Adrenal gland (tissue), 12 donors: ENCODE measurements around the gene IPO9. TPM values are rescaled to one million over a fixed set of nuclear protein-coding genes. Genes with fewer than 3 reads are reported as not detected.

Experiments used
- DNase-seq, 7 donors: peaks; one replicate each; pipeline ENCODE4 v3.0.0-alpha.2; 2019 to 2020
- H3K27ac ChIP-seq, 5 donors: fragments of 200-600 bp; sonication (generic) in 4 of 5; 1 replicate in 3 of 5; 2 replicates in 2 of 5; pipeline versions ENCODE4 v1.5.1 to v1.8.0; 2016 to 2020; ENCODE audit warnings: mild to moderate bottlenecking in 1 of 5
- H3K27me3 ChIP-seq: fragments of 200-600 bp; 2 replicates; pipeline ENCODE4 v1.8.0; 2021
- H3K36me3 ChIP-seq, 2 donors: fragments of 200-600 bp; replicated peaks in 1 of 2; 1 replicate in 1 of 2; 2 replicates in 1 of 2; pipeline versions ENCODE4 v1.5.1 to v1.8.0; 2018 to 2022
- H3K4me1 ChIP-seq, 2 donors: fragments of 200-600 bp; replicated peaks in 1 of 2; 1 replicate in 1 of 2; 2 replicates in 1 of 2; pipeline versions ENCODE4 v1.5.1 to v1.8.0; 2018 to 2021
- H3K4me3 ChIP-seq, 4 donors: fragments of 200-600 bp; sonication (generic) in 3 of 4; one replicate each; pipeline ENCODE4 v1.5.1; 2016 to 2018
- H3K9me3 ChIP-seq, 3 donors: fragments of 200-600 bp; sonication (generic) in 1 of 3; replicated peaks in 1 of 3; 1 replicate in 2 of 3; 2 replicates in 1 of 3; pipeline versions ENCODE4 v1.5.1 to v1.8.0; 2016 to 2021
- POLR2A ChIP-seq, 2 donors: fragments of 450-650 bp; IDR thresholded peaks; one replicate each; pipeline ENCODE4 v1.6.1; 2017; ENCODE audit warnings: antibody characterized with exemption in 2 of 2, mild to moderate bottlenecking in 2 of 2, moderate library complexity in 1 of 2
- WGBS, 4 donors: extraction: QIAGEN DNeasy Blood & Tissue Kit in 2 of 4; methylation state at CpG; one replicate each; pipeline versions ENCODE4 v1.1.5 to v1.1.7; 2013 to 2017; 5-methylcytosine and 5-hydroxymethylcytosine counted together
- intact Hi-C, 2 donors: fragments of 100-400 bp; cut with DNase I; formaldehyde crosslinking; loops; one replicate each; pipeline versions ENCODE4 v1.14.1 to v1.15.0; 2022 to 2023
- polyA plus RNA-seq, 3 donors: library from polyadenylated mRNA; stranded (reverse); fragments of 200-250 nt in 2 of 3; fragments of 350-450 nt in 1 of 3; fragmentation: Illumina TruSeq in 1 of 3; extraction: RNeasy Lipid Tissue Mini Kit (QIAGEN cat#74804) in 1 of 3; gene quantifications; one replicate each; pipeline ENCODE4 v1.2.3, GENCODE V29; 2013 to 2014
- total RNA-seq, 9 donors: library from RNA; depleted of rRNA in 4 of 9; stranded (reverse); fragments of >200 nt in 4 of 9; fragments of 120-200 nt in 1 of 9; fragmentation: NEBNext Ultra II Directional in 1 of 9; extraction: Animal tissue kit (Norgen Biotek cat#: 25700) in 1 of 9; gene quantifications; one replicate each; pipeline versions ENCODE4 v1.1.0 to v1.2.4, GENCODE V29; 2013 to 2023
- TF ChIP-seq, protein P1 (sequence below), 6 experiments: fragments of 450-650 bp in 4 of 6; fragments of 200-600 bp in 2 of 6; sonication (generic) in 1 of 6; IDR thresholded peaks; 1 replicate in 5 of 6; 2 replicates in 1 of 6; pipeline versions ENCODE4 v1.5.1 to v1.8.0; 2016 to 2021; ENCODE audit warnings: antibody characterized with exemption in 6 of 6, mild to moderate bottlenecking in 2 of 6, moderate library complexity in 1 of 6
- donor health status: healthy with polysubstance abuse.
- donor health status: Bipolar disorder and iron deficiency.
- donor health status: DM: yes; HTN: yes; CAD: no.
- donor health status: DM: no; HTN: no; CAD: no.
- donor health status: DM: no; HTN: no; CAD: no.
- donor health status: DM: yes; HTN: yes; CAD: no.

IPO9 gene
- total and polyA plus RNA-seq, 12 donors: 13.6 to 45.2 (median 28.5) TPM

DNA sequence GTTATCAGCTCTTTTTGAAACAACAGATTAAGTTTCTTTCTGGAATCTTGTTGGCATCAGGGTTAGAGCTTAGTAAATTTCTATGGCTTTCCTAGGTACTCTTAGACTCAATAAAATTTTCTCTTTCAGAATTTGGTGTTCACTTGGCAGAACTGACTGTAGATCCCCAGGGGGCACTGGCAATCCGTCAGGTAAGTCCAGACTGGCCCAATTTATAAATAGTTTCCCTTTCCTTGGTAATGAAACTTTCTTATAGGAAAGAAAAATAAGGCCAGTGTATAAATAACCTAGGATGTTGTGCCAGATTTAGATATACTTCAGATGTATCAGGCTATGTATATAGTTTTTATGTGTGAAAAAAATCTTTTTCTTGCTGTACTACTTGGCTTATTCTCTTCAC lies 18.2 kb downstream of the IPO9 start:
- WGBS, 4 donors: 73 to 84% (median 79%) methylated on average over 1 of the region's 1 CpG
- no peak for TF ChIP-seq POLR2A (IDR thresholded peaks at IDR 0.05)
- TF ChIP-seq, protein P1, sequence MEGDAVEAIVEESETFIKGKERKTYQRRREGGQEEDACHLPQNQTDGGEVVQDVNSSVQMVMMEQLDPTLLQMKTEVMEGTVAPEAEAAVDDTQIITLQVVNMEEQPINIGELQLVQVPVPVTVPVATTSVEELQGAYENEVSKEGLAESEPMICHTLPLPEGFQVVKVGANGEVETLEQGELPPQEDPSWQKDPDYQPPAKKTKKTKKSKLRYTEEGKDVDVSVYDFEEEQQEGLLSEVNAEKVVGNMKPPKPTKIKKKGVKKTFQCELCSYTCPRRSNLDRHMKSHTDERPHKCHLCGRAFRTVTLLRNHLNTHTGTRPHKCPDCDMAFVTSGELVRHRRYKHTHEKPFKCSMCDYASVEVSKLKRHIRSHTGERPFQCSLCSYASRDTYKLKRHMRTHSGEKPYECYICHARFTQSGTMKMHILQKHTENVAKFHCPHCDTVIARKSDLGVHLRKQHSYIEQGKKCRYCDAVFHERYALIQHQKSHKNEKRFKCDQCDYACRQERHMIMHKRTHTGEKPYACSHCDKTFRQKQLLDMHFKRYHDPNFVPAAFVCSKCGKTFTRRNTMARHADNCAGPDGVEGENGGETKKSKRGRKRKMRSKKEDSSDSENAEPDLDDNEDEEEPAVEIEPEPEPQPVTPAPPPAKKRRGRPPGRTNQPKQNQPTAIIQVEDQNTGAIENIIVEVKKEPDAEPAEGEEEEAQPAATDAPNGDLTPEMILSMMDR (IDR thresholded peaks at IDR 0.05): no peak
- peaks cover 0 to 23% of the 10 kb centered on the region in 2 donors for H3K36me3 ChIP-seq
- no peak overlapping the region for H3K4me3 ChIP-seq
- no peak overlapping the region for H3K27ac ChIP-seq
- H3K27me3 ChIP-seq: no peaks in the 10 kb centered on the region
- no peak for DNase-seq
- H3K9me3 ChIP-seq: no peaks in the 10 kb centered on the region
- intact Hi-C loops: no loop called here
- peaks cover 0 to 12% of the 10 kb centered on the region in 2 donors for H3K4me1 ChIP-seq

DNA sequence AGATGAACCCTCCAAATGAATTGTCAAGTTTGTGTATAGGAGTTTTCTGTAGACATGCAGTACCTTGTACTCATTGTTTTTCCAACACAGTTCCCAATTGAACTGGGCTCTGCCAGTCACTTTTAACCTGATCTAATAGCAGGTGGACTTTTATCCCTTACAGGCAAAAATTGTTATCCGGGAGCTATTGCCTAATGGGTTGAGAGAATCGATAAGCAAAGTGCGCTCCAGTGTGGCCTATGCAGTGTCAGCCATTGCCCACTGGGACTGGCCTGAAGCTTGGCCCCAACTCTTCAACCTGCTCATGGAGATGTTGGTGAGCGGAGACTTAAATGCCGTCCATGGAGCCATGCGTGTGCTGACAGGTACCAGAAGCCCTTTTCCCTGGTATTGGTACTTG lies 19.3 kb downstream of the IPO9 start:
- TF ChIP-seq, protein P1 (IDR thresholded peaks at IDR 0.05): no peak
- TF ChIP-seq POLR2A (IDR thresholded peaks at IDR 0.05): no peak
- Histone ChIP-seq H3K9me3 (no peaks in the 10 kb centered on the region), H3K4me1 (peaks cover 0 to 12% of the 10 kb centered on the region in 2 donors), H3K4me3 (no peak overlapping the region), H3K36me3 (peaks cover 0 to 34% of the 10 kb centered on the region in 2 donors), H3K27me3 (no peaks in the 10 kb centered on the region), H3K27ac (no peak overlapping the region)
- intact Hi-C loops: no loop called here
- 94 to 98% (median 97%) methylated on average over 6 of the region's 6 CpGs for WGBS, 4 donors
- DNase-seq: no peak

DNA sequence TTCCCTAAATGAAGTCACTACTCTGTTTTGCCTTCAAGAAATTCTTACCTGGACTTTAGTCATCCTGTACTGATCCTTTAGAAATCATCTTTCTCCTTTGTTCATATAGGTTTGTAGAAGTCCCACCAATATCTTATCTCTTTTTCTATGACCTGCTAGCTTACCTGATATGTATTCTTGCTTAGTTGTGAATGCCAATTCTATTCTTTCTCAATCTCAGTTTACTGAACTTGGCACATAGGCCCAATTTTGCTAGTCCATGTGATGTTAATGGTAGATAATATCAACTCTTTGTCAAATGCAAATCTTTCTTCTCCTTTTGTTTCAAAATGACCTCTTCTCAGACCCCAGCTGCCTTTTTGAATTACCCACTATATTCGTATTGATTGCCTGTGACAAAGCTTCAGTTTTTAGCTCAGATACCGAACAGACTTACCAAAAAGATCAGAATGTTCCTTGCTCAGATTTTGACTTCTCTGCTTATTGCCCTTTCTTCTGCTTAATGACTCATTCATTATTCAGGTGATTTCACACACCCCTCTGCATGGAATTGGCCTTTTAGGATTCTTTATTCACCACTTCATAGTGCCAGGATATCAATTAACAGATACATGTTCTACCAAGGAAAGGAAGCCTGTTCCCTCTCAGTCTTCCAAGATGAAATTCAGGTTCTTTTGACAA lies 20.6 kb downstream of the IPO9 start:
- TF ChIP-seq POLR2A (IDR thresholded peaks at IDR 0.05): no peak
- TF ChIP-seq, protein P1 (IDR thresholded peaks at IDR 0.05): no peak
- intact Hi-C loops: no loop called here
- peaks cover 0 to 47% of the 10 kb centered on the region in 2 donors for H3K36me3 ChIP-seq
- no peak overlapping the region for H3K4me3 ChIP-seq
- WGBS, 4 donors: 85 to 94% (median 90%) methylated on average over 2 of the region's 2 CpGs
- H3K9me3 ChIP-seq: no peaks in the 10 kb centered on the region
- peak overlapping the region in 2 of 5 donors; percentile 0 to 30 for H3K27ac ChIP-seq
- peaks cover 0 to 12% of the 10 kb centered on the region in 2 donors for H3K4me1 ChIP-seq
- no peaks in the 10 kb centered on the region for H3K27me3 ChIP-seq
- DNase-seq: no peak

DNA sequence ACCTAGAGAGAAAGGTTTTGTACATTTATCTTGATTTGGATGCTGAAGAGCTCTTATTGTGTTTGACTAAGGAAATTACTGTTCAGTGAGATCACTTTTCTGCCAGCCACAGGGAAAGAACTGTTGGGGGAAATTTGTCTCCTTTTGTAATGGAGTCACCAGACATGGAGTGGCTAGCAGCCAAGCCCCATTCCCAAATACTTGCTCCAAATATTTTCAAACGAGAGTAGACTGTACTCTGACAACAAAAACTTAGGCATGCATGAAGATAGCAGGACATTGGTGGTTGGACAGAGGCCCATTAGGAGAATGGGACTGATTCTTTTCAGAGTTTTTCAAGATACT lies 21.1 kb downstream of the IPO9 start:
- H3K4me1 ChIP-seq: peaks cover 0 to 12% of the 10 kb centered on the region in 2 donors
- intact Hi-C loops: no loop called here
- TF ChIP-seq, protein P1 (IDR thresholded peaks at IDR 0.05): no peak
- TF ChIP-seq POLR2A (IDR thresholded peaks at IDR 0.05): no peak
- H3K27ac ChIP-seq: peak overlapping the region in 1 of 5 donors; percentile 30
- peak in 6 of 7 donors; percentile 25 to 69 (median 54) for DNase-seq
- peaks cover 0 to 52% of the 10 kb centered on the region in 2 donors for H3K36me3 ChIP-seq
- no peak overlapping the region for H3K4me3 ChIP-seq
- 17 to 43% (median 28%) methylated on average over 1 of the region's 1 CpG for WGBS, 4 donors
- H3K27me3 ChIP-seq: no peaks in the 10 kb centered on the region
- H3K9me3 ChIP-seq: no peaks in the 10 kb centered on the region
